Fibroblast of pulmonary artery (primary cell): ENCODE measurements around the gene TSPAN10.

ENCODE experiments used
- DNase-seq: peaks from one replicate; pipeline ENCODE4 v3.0.0-alpha.2; 2010; ENCODE audit warnings: low read depth
- H3K4me3 ChIP-seq: replicated peaks from 2 replicates; pipeline ENCODE4 v1.5.1; 2011; ENCODE audit warnings: low read depth, mild to moderate bottlenecking, control low read depth, low read length, moderate library complexity
- TF ChIP-seq, protein P1 (sequence below): IDR thresholded peaks from 2 replicates; pipeline ENCODE4 v1.5.1; 2011; ENCODE audit warnings: mild to moderate bottlenecking, control low read depth, low read length, inconsistent platforms; ENCODE audit errors: missing control alignments

The TSPAN10 gene

DNA sequence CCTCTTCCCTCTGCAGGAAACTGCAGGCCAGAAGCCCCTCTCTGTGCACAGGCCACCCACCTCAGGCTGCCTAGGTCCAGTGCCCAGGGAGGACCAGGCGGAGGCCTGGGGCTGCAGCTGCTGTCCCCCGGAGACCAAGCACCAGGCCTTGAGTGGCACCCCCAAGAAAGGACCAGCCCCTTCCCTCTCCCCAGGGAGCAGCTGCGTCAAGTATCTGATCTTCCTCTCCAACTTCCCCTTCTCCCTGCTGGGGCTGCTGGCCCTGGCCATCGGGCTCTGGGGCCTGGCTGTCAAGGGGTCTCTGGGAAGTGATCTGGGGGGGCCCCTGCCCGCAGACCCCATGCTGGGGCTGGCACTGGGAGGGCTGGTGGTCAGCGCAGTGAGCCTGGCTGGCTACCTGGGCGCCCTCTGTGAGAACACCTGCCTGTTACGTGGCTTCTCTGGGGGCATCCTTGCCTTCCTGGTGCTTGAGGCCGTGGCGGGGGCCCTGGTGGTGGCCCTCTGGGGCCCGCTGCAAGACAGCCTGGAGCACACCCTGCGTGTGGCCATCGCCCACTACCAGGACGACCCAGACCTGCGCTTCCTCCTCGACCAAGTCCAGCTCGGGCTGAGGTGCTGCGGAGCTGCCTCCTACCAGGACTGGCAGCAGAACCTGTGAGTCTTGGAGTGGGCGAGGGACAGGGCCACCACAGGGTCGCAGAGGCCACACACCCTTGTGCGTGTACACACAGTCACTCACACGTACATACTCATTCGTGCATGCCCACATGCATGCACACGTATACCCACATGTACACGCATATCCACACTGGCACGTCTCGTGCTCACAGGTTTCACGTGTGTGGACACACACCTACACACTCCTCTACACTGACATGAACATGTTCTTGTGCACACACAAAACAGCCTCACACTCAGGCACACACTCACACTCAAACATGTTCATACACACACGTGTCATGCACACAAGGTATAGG, 8.3 kb downstream of the TSPAN10 start:
- TF ChIP-seq, protein P1, sequence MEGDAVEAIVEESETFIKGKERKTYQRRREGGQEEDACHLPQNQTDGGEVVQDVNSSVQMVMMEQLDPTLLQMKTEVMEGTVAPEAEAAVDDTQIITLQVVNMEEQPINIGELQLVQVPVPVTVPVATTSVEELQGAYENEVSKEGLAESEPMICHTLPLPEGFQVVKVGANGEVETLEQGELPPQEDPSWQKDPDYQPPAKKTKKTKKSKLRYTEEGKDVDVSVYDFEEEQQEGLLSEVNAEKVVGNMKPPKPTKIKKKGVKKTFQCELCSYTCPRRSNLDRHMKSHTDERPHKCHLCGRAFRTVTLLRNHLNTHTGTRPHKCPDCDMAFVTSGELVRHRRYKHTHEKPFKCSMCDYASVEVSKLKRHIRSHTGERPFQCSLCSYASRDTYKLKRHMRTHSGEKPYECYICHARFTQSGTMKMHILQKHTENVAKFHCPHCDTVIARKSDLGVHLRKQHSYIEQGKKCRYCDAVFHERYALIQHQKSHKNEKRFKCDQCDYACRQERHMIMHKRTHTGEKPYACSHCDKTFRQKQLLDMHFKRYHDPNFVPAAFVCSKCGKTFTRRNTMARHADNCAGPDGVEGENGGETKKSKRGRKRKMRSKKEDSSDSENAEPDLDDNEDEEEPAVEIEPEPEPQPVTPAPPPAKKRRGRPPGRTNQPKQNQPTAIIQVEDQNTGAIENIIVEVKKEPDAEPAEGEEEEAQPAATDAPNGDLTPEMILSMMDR = no peak
- no peak overlapping the region for H3K4me3 ChIP-seq
- no peak for DNase-seq

DNA sequence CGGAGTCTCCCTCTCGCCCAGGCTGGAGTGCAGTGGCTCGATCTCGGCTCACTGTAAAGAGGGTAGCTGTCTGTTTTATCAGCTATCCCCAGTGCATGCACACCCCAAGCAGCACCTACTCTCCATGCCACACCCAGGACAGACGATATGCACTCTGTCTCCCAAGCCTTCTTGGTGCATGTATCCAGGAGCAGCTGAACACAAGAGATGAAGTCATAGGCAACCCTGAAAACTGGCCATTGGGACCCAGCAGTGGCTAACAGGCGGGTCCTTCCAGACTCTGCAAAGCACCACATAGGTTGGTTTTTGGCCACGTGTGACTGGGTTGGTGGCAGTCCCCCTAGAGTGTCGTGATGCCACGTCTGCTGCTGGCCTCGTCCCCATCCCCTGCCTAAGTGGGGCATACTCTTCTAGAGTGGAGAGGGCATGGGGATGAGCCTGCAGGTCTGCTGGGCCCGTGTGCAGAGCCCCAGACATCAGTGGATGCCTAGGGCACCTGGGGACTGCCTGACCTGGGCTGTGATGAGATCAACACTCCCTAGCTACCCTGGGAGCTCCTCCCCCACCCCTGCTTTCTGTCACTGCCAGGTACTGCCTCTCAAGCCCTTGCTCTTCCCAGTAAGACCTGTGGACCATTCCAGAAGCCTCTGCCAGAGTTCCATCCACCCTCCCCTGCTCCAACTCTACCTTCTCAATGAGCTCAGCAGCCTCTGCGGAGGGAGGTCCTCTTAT, 10.0 kb downstream of the TSPAN10 start:
- DNase-seq = no peak
- TF ChIP-seq, protein P1 = no peak
- no peak overlapping the region for H3K4me3 ChIP-seq

DNA sequence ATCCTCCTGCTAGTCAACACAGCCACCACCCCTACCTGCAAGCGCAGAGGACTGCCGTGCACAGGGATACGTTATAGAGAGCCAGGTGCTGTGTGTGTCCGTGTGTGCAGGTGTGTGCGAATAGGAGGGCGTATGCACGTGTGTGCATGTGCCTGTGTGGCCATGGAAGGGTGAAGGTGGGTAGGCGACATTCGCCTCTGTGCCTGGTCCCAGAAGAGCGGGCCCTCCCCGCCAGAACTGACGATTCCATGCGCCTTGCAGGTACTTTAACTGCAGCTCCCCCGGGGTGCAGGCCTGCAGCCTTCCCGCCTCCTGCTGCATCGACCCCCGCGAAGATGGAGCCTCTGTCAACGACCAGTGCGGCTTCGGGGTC, 10.6 kb downstream of the TSPAN10 start:
- no peak overlapping the region for H3K4me3 ChIP-seq
- TF ChIP-seq, protein P1 = no peak
- DNase-seq = no peak

DNA sequence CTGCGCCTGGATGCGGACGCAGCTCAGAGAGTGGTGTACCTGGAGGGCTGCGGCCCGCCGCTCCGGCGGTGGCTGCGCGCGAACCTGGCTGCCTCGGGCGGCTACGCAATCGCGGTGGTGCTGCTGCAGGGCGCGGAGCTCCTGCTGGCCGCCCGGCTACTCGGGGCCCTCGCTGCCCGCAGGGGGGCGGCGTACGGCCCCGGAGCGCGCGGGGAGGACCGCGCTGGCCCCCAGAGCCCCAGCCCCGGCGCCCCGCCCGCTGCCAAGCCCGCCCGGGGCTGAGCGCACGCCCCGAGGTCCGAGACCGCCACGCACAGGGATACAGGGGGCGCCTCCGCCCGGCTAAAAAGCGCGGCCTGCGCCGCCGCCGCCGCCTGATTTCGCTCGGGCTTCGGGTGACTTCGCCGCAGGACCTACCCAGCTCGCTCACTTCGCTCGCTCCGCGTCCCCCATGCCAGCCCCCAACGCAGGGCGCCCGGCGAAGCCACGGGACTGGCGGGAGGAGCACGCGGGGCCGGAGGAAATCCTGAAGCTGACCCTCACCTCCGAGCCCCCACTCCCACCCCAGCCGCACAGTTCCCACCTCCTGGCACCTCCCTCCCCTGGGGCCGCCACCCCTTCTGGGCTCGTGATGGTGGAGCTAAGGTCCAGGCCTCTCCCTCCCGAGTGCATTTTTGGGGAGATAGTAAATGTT, 11.2 kb downstream of the TSPAN10 start:
- DNase-seq = no peak
- TF ChIP-seq, protein P1 = no peak
- H3K4me3 ChIP-seq = no peak overlapping the region

DNA sequence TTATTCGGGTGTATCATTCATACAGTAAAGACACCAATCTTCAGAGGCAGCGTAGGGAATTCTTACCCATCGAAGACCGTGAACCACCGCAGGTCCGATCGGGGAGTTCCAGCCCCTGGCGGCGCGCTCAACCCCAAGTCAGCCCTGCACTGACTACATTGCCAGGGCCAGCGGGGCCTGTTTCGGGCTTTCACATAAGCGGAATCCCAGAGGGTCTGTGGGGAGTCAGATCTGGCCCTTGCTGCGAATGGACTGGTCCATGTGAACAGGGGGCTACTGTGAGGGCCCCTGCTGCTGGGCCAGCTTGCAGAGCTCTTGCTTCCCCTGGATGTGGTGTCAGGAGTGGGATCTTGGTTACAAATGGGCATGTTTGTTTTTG, 11.7 kb downstream of the TSPAN10 start:
- TF ChIP-seq, protein P1 = no peak
- no peak overlapping the region for H3K4me3 ChIP-seq
- DNase-seq = no peak

DNA sequence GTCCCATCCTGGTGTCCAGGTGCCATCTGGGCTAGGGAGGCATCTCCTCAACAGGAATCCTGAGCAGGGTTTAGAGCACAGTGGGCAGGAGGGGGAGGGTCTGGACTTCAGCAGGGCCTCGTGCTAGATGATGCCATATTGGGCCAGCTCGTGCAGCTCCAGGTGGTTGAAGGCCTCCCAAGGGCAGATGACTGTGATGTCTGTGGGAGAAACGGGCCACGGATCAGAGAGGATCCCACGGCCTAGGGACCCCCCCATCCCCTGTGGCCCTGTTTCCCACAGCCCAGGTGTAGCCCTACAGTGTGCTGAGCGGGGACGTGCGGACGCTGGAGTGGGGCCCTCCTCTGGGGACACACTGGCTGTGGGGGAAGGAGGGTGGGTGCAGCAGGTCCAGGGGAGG, 14.0 kb downstream of the TSPAN10 start:
- TF ChIP-seq, protein P1 = no peak
- H3K4me3 ChIP-seq = no peak overlapping the region

More for the DNA sequence above, 14.0 kb downstream of the TSPAN10 start:
- DNase-seq = no peak
